HCT116 (cell line): Measurements from ENCODE around the gene ATAT1. TPM values are rescaled to one million over a fixed set of nuclear protein-coding genes. Genes with fewer than 3 reads are reported as not detected.

Experiments used
- ATAC-seq: fragments of 200-7000 bp; cut with Tn5 transposase; 2 replicates; pipeline ENCODE4 v1.9.1; 2020; ENCODE audit warnings: mild to moderate bottlenecking, moderate library complexity
- BruUV-seq: library from RNA; stranded (reverse); fragments of 400-500 nt; replicated peaks from 2 replicates; lab custom pipeline; 2021; lab: Mats Ljungman, UMichigan
- CTCF ChIA-PET: fragments of 300-600 bp; sonication (Branson Sonifier 250); formaldehyde crosslinking; loops from one replicate; lab custom pipeline; 2021; ENCODE audit warnings: antibody characterized with exemption; lab: Charles Lee
- POLR2A ChIA-PET: fragments of 300-600, 350-600 bp; sonication (Branson Sonifier 250); formaldehyde crosslinking; loops from one replicate; lab custom pipeline; 2021; ENCODE audit warnings: antibody characterized with exemption; lab: Charles Lee
- RAD21 ChIA-PET, 2 experiments: fragments of 300-600 bp; sonication (Branson Sonifier 250); formaldehyde crosslinking; loops; one replicate each; lab custom pipeline; 2023; ENCODE audit warnings: low total read pairs in 2 of 2; ENCODE audit not compliant: uncharacterized antibody in 2 of 2, unreplicated experiment in 2 of 2, low non-redundant PET in 1 of 2; lab: Charles Lee
- DNase-seq: peaks from one replicate; pipeline ENCODE4 v3.0.0-alpha.2; 2010; ENCODE audit warnings: low read depth, low spot score
- H2AFZ ChIP-seq: fragments of 200-600 bp; shearing (Covaris generic), sonication (generic); 2 replicates; pipeline ENCODE4 v1.6.1; 2017; ENCODE audit warnings: low read depth, mixed run types, mixed read lengths, antibody characterized with exemption, low read length; ENCODE audit not compliant: poor library complexity, severe bottlenecking
- H3K27ac ChIP-seq: 2 replicates; pipeline ENCODE4 v1.5.1; 2012; ENCODE audit warnings: low read depth, low read length
- H3K27me3 ChIP-seq: fragments of 200-600 bp; sonication (generic); 2 replicates; pipeline ENCODE4 v1.6.1; 2016; ENCODE audit warnings: mixed run types, low read length, mixed read lengths; ENCODE audit not compliant: insufficient read depth
- H3K36me3 ChIP-seq, 2 experiments: fragments of 200-500 bp in 1 of 2; fragments of 200-600 bp in 1 of 2; sonication (Bioruptor generic) in 1 of 2; sonication (generic) in 1 of 2; 2 replicates each; pipeline versions ENCODE4 v1.5.1 to v1.6.1; 2014 to 2016; ENCODE audit warnings: low read length in 2 of 2, inconsistent platforms in 1 of 2, mixed read lengths in 1 of 2, mixed run types in 1 of 2; ENCODE audit not compliant: insufficient read depth in 2 of 2, control insufficient read depth in 1 of 2
- H3K4me1 ChIP-seq, 2 experiments: fragments of 200-600 bp in 1 of 2; sonication (generic) in 1 of 2; 2 replicates each; pipeline versions ENCODE4 v1.5.1 to v1.6.1; 2012 to 2017; ENCODE audit warnings: low read length in 2 of 2, inconsistent platforms in 1 of 2, mild to moderate bottlenecking in 1 of 2, mixed read lengths in 1 of 2, mixed run types in 1 of 2, moderate library complexity in 1 of 2; ENCODE audit not compliant: insufficient read depth in 2 of 2, control insufficient read depth in 1 of 2
- H3K4me2 ChIP-seq: fragments of 200-600 bp; sonication (generic); 2 replicates; pipeline ENCODE4 v1.6.1; 2017; ENCODE audit warnings: mixed run types, low read length, mixed read lengths
- H3K4me3 ChIP-seq, 2 experiments: fragments of 200-600 bp in 1 of 2; sonication (generic) in 1 of 2; replicated peaks in 1 of 2; 2 replicates each; pipeline ENCODE4 v1.5.1; 2011 to 2016; ENCODE audit warnings: low read length in 2 of 2, control low read depth in 1 of 2, low read depth in 1 of 2, mild to moderate bottlenecking in 1 of 2, mixed read lengths in 1 of 2, mixed run types in 1 of 2
- H3K79me2 ChIP-seq: fragments of 200-600 bp; sonication (generic); 2 replicates; pipeline ENCODE4 v1.6.1; 2017; ENCODE audit warnings: mild to moderate bottlenecking, mixed run types, low read length, moderate library complexity, mixed read lengths; ENCODE audit not compliant: insufficient read depth
- H3K9ac ChIP-seq: fragments of 200-600 bp; sonication (generic); 2 replicates; pipeline ENCODE4 v1.6.1; 2016; ENCODE audit warnings: low read length, mixed read lengths
- H3K9me2 ChIP-seq: fragments of 200-600 bp; sonication (generic), shearing (Covaris generic); 2 replicates; pipeline ENCODE4 v1.6.1; 2017; ENCODE audit warnings: mixed run types, mild to moderate bottlenecking, moderate library complexity; ENCODE audit not compliant: insufficient read depth
- H3K9me3 ChIP-seq, 2 experiments: fragments of 200-500 bp in 1 of 2; fragments of 200-600 bp in 1 of 2; sonication (Bioruptor generic) in 1 of 2; sonication (generic) in 1 of 2; 2 replicates each; pipeline ENCODE4 v1.6.1; 2014 to 2017; ENCODE audit warnings: low read length in 2 of 2, mixed read lengths in 2 of 2, inconsistent platforms in 1 of 2, low read depth in 1 of 2, mild to moderate bottlenecking in 1 of 2, mixed run types in 1 of 2, moderate library complexity in 1 of 2; ENCODE audit not compliant: control insufficient read depth in 1 of 2, insufficient read depth in 1 of 2
- H4K20me1 ChIP-seq: fragments of 200-600 bp; sonication (generic), shearing (Covaris generic); 2 replicates; pipeline ENCODE4 v1.6.1; 2017; ENCODE audit warnings: mixed run types, mild to moderate bottlenecking, moderate library complexity; ENCODE audit not compliant: insufficient read depth
- ATF3 ChIP-seq: IDR thresholded peaks from 2 replicates; pipeline ENCODE4 v1.6.1; 2012
- CBX3 ChIP-seq: IDR thresholded peaks from 2 replicates; pipeline ENCODE4 v1.6.1; 2012; ENCODE audit warnings: low read depth
- CEBPB ChIP-seq: IDR thresholded peaks from 2 replicates; pipeline ENCODE4 v1.6.1; 2012; ENCODE audit warnings: low read depth
- EGR1 ChIP-seq: IDR thresholded peaks from 2 replicates; pipeline ENCODE4 v1.6.1; 2012; ENCODE audit warnings: low read depth
- ELF1 ChIP-seq: IDR thresholded peaks from 2 replicates; pipeline ENCODE4 v1.6.1; 2012; ENCODE audit warnings: low read depth, borderline replicate concordance
- EZH2 ChIP-seq: fragments of 200-600 bp; sonication (generic); IDR thresholded peaks from 2 replicates; pipeline ENCODE4 v1.6.1; 2017; ENCODE audit warnings: antibody characterized with exemption, mixed run types
- FOSL1 ChIP-seq: IDR thresholded peaks from 2 replicates; pipeline ENCODE4 v1.6.1; 2012; ENCODE audit warnings: low read depth
- JUND ChIP-seq: IDR thresholded peaks from 2 replicates; pipeline ENCODE4 v1.6.1; 2012
- POLR2AphosphoS5 ChIP-seq: IDR thresholded peaks from 2 replicates; pipeline ENCODE4 v1.6.1; 2011; ENCODE audit warnings: mild to moderate bottlenecking, low read depth, low read length, moderate library complexity
- REST ChIP-seq: IDR thresholded peaks from 2 replicates; pipeline ENCODE4 v1.6.1; 2012; ENCODE audit warnings: low read depth
- SP1 ChIP-seq: IDR thresholded peaks from 2 replicates; pipeline ENCODE4 v1.6.1; 2012; ENCODE audit warnings: low read depth
- SRF ChIP-seq: IDR thresholded peaks from 2 replicates; pipeline ENCODE4 v1.6.1; 2012; ENCODE audit warnings: low read depth
- TCF7L2 ChIP-seq: IDR thresholded peaks from 2 replicates; pipeline ENCODE4 v1.7.0; 2011; ENCODE audit warnings: borderline replicate concordance, inconsistent platforms; ENCODE audit not compliant: insufficient read depth, insufficient read length; ENCODE audit errors: extremely low read depth
- YY1 ChIP-seq: IDR thresholded peaks from 2 replicates; pipeline ENCODE4 v1.6.1; 2011; ENCODE audit warnings: low read length, low read depth, moderate library complexity, mild to moderate bottlenecking; ENCODE audit not compliant: insufficient replicate concordance; ENCODE audit errors: extremely low read depth
- ZBTB33 ChIP-seq: IDR thresholded peaks from 2 replicates; pipeline ENCODE4 v1.6.1; 2011; ENCODE audit warnings: mild to moderate bottlenecking, low read length, moderate library complexity; ENCODE audit not compliant: insufficient replicate concordance; ENCODE audit errors: extremely low read depth
- ZFX ChIP-seq: fragments of 450-650 bp; IDR thresholded peaks from 2 replicates; pipeline ENCODE4 v1.6.1; 2017
- intact Hi-C: fragments of 100-400 bp; cut with micrococcal nuclease; formaldehyde crosslinking; loops from 2 replicates; pipeline ENCODE4 v1.10.0; 2022
- total RNA-seq: library from RNA; stranded (reverse); gene quantifications from one replicate; pipeline ENCODE4 v1.2.1, GENCODE V29; 2021; ENCODE audit not compliant: unreplicated experiment

ATAT1 gene
- total RNA-seq, 1 experiment from 2014 or later: 19.8 TPM

DNA sequence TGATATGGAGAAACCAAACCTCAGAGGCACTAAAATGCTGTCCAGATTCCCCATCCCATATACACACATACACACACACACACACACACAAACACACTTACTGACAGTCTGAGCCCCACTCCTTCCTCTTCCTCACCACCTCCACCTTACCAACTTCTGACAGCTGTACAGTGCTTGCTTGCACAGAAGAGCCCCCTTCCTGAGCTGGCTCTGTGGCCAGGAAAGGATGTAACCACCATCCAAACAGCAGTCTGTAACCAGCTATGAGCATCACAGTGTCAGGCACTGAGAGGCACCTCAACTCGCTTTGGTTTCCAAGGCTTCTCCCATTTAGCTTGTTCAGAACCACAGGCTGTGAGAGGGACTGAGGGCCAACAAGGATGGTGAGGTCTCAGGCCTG lies 14.4 kb downstream of the ATAT1 start:
- ChIA-PET CTCF (no interaction called here), POLR2A (no interaction called here), RAD21 (no interaction called here)
- Histone ChIP-seq H3K9ac (no peak overlapping the region), H3K4me2 (no peak overlapping the region), H4K20me1 (no peaks in the 10 kb centered on the region), H3K27ac (no peak overlapping the region), H3K4me1 (peaks cover under 1 to 2% of the 10 kb centered on the region in 2 experiments; a peak in 3 of 4 replicates), H2AFZ (no peak overlapping the region), H3K9me2 (no peaks in the 10 kb centered on the region), H3K36me3 (peaks cover 13 to 16% of the 10 kb centered on the region in 2 experiments; a peak in 3 of 4 replicates), H3K4me3 (no peak overlapping the region), H3K27me3 (no peaks in the 10 kb centered on the region), H3K79me2 (no peaks in the 10 kb centered on the region), H3K9me3 (no peaks in the 10 kb centered on the region)
- DNase-seq (no peak), ATAC-seq (no peak)
- TF ChIP-seq SP1 (no peak), POLR2AphosphoS5 (no peak), ZFX (no peak)
- intact Hi-C loops: no loop called here
- no TSS peak for BruUV-seq

GRCh38 chr6:30643656-30644055 lies 17.0 kb downstream of the ATAT1 start:
- ChIA-PET RAD21 (no interaction called here), POLR2A (no interaction called here), CTCF (no interaction called here)
- peaks cover 12% of the 10 kb centered on the region for H3K79me2 ChIP-seq
- H2AFZ ChIP-seq: no peak overlapping the region
- peaks cover 13 to 16% of the 10 kb centered on the region in 2 experiments; a peak in 3 of 4 replicates for H3K36me3 ChIP-seq
- H3K4me3 ChIP-seq: no peak overlapping the region
- no peaks in the 10 kb centered on the region for H4K20me1 ChIP-seq
- ATAC-seq (no peak), DNase-seq (no peak)
- no peaks in the 10 kb centered on the region for H3K9me2 ChIP-seq
- H3K27me3 ChIP-seq: no peaks in the 10 kb centered on the region
- H3K4me1 ChIP-seq: peaks cover 6 to 15% of the 10 kb centered on the region in 2 experiments
- BruUV-seq: no TSS peak
- H3K4me2 ChIP-seq: no peak overlapping the region
- intact Hi-C loops: no loop called here
- no peaks in the 10 kb centered on the region for H3K9me3 ChIP-seq
- H3K27ac ChIP-seq: no peak overlapping the region
- no peak overlapping the region for H3K9ac ChIP-seq
- TF ChIP-seq CBX3: no peak
- TF ChIP-seq SRF: no peak
- TF ChIP-seq POLR2AphosphoS5: no peak
- TF ChIP-seq JUND: no peak
- no peak for TF ChIP-seq ZBTB33
- no peak for TF ChIP-seq CEBPB
- TF ChIP-seq YY1: no peak
- no peak for TF ChIP-seq FOSL1
- TF ChIP-seq REST: no peak
- no peak for TF ChIP-seq EGR1
- TF ChIP-seq ATF3: no peak
- TF ChIP-seq TCF7L2: no peak
- TF ChIP-seq EZH2: no peak
- TF ChIP-seq ELF1: no peak
